Aorta (tissue), 5 donors: ENCODE data around the gene GPAM. TPM values are rescaled to one million over a fixed set of nuclear protein-coding genes. Genes with fewer than 3 reads are reported as not detected.

Source experiments
- ATAC-seq: fragments of 200-7000 bp; cut with Tn5 transposase; one replicate; pipeline ENCODE4 v1.9.1; 2022; ENCODE audit warnings: moderate library complexity; ENCODE audit not compliant: low FRiP score
- DNase-seq, 2 donors: peaks; one replicate each; pipeline ENCODE4 v3.0.0-alpha.2; 2020
- H3K27ac ChIP-seq, 2 donors: one replicate each; pipeline ENCODE4 v1.5.1; 2013; ENCODE audit warnings: low read length in 2 of 2, mild to moderate bottlenecking in 2 of 2, moderate library complexity in 2 of 2, control low read depth in 1 of 2, inconsistent platforms in 1 of 2, low read depth in 1 of 2
- H3K27me3 ChIP-seq, 2 donors: one replicate each; pipeline ENCODE4 v1.6.1; 2013; ENCODE audit warnings: control low read depth in 1 of 2, low read length in 1 of 2, mild to moderate bottlenecking in 1 of 2, moderate library complexity in 1 of 2; ENCODE audit not compliant: insufficient read depth in 2 of 2, control insufficient read depth in 1 of 2
- H3K36me3 ChIP-seq, 2 donors: one replicate each; pipeline ENCODE4 v1.6.1; 2013; ENCODE audit warnings: control low read depth in 1 of 2, low read length in 1 of 2, mild to moderate bottlenecking in 1 of 2; ENCODE audit not compliant: insufficient read depth in 2 of 2, control insufficient read depth in 1 of 2
- H3K4me1 ChIP-seq, 2 donors: one replicate each; pipeline ENCODE4 v1.6.1; 2013; ENCODE audit warnings: low read length in 2 of 2, control low read depth in 1 of 2, mild to moderate bottlenecking in 1 of 2, moderate library complexity in 1 of 2; ENCODE audit not compliant: insufficient read depth in 2 of 2, control insufficient read depth in 1 of 2
- H3K4me3 ChIP-seq, 2 donors: one replicate each; pipeline ENCODE4 v1.5.1; 2013; ENCODE audit warnings: low read length in 2 of 2, control low read depth in 1 of 2, mild to moderate bottlenecking in 1 of 2
- H3K9me3 ChIP-seq: one replicate; pipeline ENCODE4 v1.6.1; 2013; ENCODE audit warnings: mild to moderate bottlenecking, low read length; ENCODE audit not compliant: control insufficient read depth
- WGBS, 2 donors: extraction: QIAGEN DNeasy Blood & Tissue Kit; methylation state at CpG; one replicate each; pipeline ENCODE4 v1.1.7; 2013; 5-methylcytosine and 5-hydroxymethylcytosine counted together
- intact Hi-C, 2 donors: fragments of 100-400 bp; cut with DNase I; formaldehyde crosslinking; loops; one replicate each; pipeline versions ENCODE4 v1.14.2 to v1.15.0; 2022
- polyA plus RNA-seq, 2 donors: library from polyadenylated mRNA; stranded (reverse); fragments of 200-250 nt; gene quantifications; one replicate each; pipeline ENCODE4 v1.2.3, GENCODE V29; 2013
- total RNA-seq, 2 donors: library from RNA; stranded (reverse); fragmentation: NEBNext Ultra II Directional; extraction: Animal tissue kit (Norgen Biotek cat#: 25700); gene quantifications; one replicate each; pipeline ENCODE4 v1.2.1, GENCODE V29; 2021
- donor health status: healthy with polysubstance abuse.
- donor health status: Bipolar disorder and iron deficiency.
- donor health status: DM: no; HTN: no; CAD: no.
- donor health status: DM: no; HTN: no; CAD: no.
- donor health status: DM: yes; HTN: yes; CAD: no.

GPAM gene
- total and polyA plus RNA-seq, 4 donors = 2.6 to 13.7 (median 7.2) TPM

GRCh38 chr10:112227331-112227987 lies 43.9 kb upstream of the GPAM start:
- Histone ChIP-seq H3K4me3 (no peak overlapping the region), H3K4me1 (no peaks in the 10 kb centered on the region), H3K36me3 (no peaks in the 10 kb centered on the region), H3K27ac (no peak overlapping the region), H3K9me3 (no peaks in the 10 kb centered on the region), H3K27me3 (no peaks in the 10 kb centered on the region)
- intact Hi-C loops = no loop called here
- 85 to 88% methylated on average over 6 of the region's 6 CpGs for WGBS, 2 donors
- DNase-seq (no peak), ATAC-seq (no peak)

DNA sequence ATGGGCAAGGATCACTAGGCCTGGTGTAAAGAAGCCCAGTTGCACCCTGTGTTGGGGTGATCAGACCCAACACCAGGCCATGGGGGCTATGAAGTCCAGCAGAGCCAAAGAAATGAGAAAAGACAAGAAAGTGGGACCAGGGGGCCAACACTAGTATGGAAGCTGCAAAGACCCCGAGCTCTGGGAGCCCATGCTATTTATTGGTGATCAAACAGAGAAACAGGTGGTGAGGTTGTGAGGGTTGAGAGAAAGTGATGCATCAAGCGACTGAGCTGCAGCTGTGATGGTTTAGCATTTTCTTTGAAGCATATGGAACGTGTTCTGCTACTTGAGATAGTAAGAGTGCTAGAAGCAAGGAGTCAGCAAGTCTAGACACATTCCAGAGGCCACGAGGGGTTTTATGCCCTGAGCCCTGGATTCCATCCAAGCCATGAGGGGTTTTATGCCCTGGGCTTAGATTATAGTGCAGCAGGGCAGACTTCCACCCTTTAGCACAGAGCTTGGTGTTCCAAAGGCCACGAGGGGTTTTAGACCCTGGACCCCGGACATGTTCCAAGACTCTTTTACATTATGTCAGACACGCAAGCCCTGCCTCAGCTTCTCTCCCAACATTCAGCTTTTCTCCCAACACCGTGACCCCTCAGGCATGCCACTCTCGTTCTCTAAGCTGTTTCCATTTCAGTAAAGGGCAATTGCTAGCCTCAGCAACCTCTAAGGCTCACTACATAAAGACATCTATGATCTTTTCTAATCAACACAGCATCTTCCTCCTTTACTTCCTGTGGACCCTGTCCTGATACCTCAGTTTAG lies 43.1 kb upstream of the GPAM start:
- no peaks in the 10 kb centered on the region for H3K9me3 ChIP-seq
- 70 to 77% methylated on average over 9 of the region's 9 CpGs for WGBS, 2 donors
- DNase-seq (no peak), ATAC-seq (no peak)
- H3K4me1 ChIP-seq = no peaks in the 10 kb centered on the region
- no peak overlapping the region for H3K4me3 ChIP-seq
- intact Hi-C loops = no loop called here
- no peaks in the 10 kb centered on the region for H3K27me3 ChIP-seq
- H3K27ac ChIP-seq = no peak overlapping the region
- no peaks in the 10 kb centered on the region for H3K36me3 ChIP-seq

DNA sequence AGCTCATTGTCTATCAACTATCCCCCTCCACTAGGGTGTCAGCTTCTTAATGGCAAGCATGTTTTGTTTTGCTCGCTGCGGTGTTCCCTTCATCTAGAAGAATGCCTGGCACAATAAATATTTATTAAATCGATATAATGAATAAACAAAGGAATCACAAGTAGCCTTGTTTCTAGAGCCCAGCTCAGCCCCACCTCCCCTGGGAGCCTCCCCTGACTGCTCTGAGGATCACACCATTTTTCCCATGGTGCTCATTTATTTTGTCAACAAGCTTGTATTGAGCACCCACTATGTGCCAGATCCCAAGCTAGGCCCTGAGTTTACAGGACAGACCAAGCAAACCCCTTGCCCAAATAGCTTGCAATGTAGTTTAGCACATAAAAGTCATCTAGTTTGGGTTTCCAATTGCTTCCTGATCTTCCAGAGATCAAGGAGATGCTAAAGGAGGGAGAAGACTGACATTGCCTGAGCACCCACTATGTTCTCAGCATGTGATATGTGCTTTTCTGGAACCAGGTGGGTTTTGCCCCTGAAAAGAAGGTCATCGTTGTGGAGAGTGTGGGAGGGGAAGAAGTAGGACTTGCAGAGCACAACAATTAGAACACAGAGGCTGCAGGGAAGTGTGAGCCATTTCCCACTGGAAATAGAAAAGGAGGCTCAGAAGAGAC lies 42.3 kb upstream of the GPAM start:
- Histone ChIP-seq H3K4me1 (no peaks in the 10 kb centered on the region), H3K27me3 (no peaks in the 10 kb centered on the region), H3K36me3 (no peaks in the 10 kb centered on the region), H3K9me3 (no peaks in the 10 kb centered on the region), H3K27ac (no peak overlapping the region), H3K4me3 (no peak overlapping the region)
- intact Hi-C loops = no loop called here
- ATAC-seq (no peak), DNase-seq (no peak)
- 88 to 91% methylated on average over 4 of the region's 4 CpGs for WGBS, 2 donors

DNA sequence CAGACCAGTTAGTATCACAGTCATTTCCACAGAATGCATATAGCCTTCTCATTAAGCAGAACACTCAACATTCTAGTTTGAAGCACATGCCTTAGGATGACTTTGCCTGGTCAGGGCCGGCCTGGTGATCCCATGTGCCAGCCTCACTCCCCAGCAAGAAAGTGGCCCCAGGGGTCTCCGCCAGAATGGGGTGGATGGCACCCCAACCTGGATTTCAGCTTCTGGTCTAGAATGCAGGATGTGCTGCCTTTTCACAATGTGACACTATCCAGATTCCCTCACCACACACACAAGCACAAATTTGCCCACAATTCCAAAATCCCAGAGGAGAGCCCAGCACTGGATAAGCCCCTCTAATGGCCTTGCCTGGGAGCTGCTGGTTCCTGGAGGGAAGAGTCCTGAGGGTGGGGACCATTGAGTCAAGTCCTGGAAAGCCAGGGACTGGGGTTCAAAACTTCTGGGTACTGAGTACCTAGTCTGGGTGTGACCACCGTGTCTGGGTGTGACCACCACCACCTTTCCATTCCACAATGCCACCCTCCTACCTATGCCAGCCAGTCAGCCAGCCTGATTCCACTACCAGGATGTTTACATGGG lies 41.5 kb upstream of the GPAM start:
- WGBS, 2 donors = 95 to 96% methylated on average over 3 of the region's 3 CpGs
- intact Hi-C loops = no loop called here
- H3K4me3 ChIP-seq = no peak overlapping the region
- H3K27me3 ChIP-seq = no peaks in the 10 kb centered on the region
- no peak overlapping the region for H3K27ac ChIP-seq
- DNase-seq (no peak), ATAC-seq (no peak)
- H3K4me1 ChIP-seq = no peaks in the 10 kb centered on the region
- H3K9me3 ChIP-seq = no peaks in the 10 kb centered on the region
- H3K36me3 ChIP-seq = no peaks in the 10 kb centered on the region

- H3K4me1 ChIP-seq = no peaks in the 10 kb centered on the region
- no peak overlapping the region for H3K4me3 ChIP-seq
- 50 to 55% methylated on average over 2 of the region's 2 CpGs for WGBS, 2 donors
- intact Hi-C loops = no loop called here
- no peak for DNase-seq
- H3K9me3 ChIP-seq = no peaks in the 10 kb centered on the region
- no peaks in the 10 kb centered on the region for H3K36me3 ChIP-seq
- no peaks in the 10 kb centered on the region for H3K27me3 ChIP-seq
- no peak for ATAC-seq
- H3K27ac ChIP-seq = no peak overlapping the region
Measured at GRCh38 chr10:112223725-112224124, 40.2 kb upstream of the GPAM start.

DNA sequence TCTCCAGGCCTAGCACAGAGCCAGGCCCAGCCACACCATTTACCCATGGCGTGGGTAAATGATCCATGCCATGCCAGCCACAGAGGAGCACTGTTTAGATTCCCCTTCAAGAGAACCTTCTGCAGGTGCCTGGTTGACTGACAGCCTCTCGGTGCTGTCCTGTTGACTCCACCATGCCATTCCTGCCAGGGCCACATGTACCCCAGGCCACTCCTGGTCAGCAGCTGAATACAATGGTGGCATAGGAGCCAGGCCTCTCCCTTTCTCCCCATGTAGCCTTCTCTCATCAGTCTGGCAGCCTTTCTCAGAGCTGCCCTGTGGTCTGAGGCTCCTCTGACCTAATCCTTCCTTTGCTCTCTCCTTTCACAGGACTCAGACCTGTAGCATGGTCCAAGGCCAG lies 39.2 kb upstream of the GPAM start:
- H3K4me1 ChIP-seq = no peaks in the 10 kb centered on the region
- no peaks in the 10 kb centered on the region for H3K9me3 ChIP-seq
- no peak for DNase-seq
- ATAC-seq = no peak
- intact Hi-C loops = no loop called here
- H3K36me3 ChIP-seq = no peaks in the 10 kb centered on the region
- no peak overlapping the region for H3K4me3 ChIP-seq
- no peaks in the 10 kb centered on the region for H3K27me3 ChIP-seq
- H3K27ac ChIP-seq = no peak overlapping the region
- 94 to 96% methylated on average over 2 of the region's 2 CpGs for WGBS, 2 donors

- 84 to 85% methylated on average over 3 of the region's 3 CpGs for WGBS, 2 donors
- H3K27me3 ChIP-seq = no peaks in the 10 kb centered on the region
- no peaks in the 10 kb centered on the region for H3K9me3 ChIP-seq
- intact Hi-C loops = no loop called here
- no peaks in the 10 kb centered on the region for H3K4me1 ChIP-seq
- no peak overlapping the region for H3K4me3 ChIP-seq
- H3K36me3 ChIP-seq = no peaks in the 10 kb centered on the region
- ATAC-seq (no peak), DNase-seq (no peak)
- no peak overlapping the region for H3K27ac ChIP-seq
Measured at GRCh38 chr10:112221545-112221944, 38.0 kb upstream of the GPAM start.

DNA sequence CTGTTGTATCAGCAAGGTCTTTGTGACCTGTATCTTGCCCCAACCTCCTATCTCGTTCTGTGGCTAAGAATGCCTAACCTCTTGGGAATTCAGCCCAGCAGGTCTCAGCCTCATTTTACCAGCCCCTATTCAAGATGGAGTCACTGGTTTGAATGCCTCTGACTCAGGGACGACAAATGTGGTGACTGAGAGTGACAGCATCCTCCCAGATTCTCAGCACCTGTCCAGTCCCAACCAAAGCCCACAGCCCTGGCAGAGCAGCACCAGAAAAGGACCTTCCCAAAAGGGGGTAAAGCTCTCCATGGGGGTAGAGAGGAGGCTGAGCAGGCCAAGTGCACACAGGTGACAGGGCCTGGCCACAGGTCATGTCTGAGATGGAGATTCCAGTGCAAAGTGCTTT lies 35.4 kb upstream of the GPAM start:
- DNase-seq (no peak), ATAC-seq (no peak)
- no peaks in the 10 kb centered on the region for H3K4me1 ChIP-seq
- H3K4me3 ChIP-seq = no peak overlapping the region
- 68 to 76% methylated on average over 2 of the region's 2 CpGs for WGBS, 2 donors
- intact Hi-C loops = no loop called here
- H3K27me3 ChIP-seq = no peaks in the 10 kb centered on the region
- no peak overlapping the region for H3K27ac ChIP-seq
- H3K36me3 ChIP-seq = no peaks in the 10 kb centered on the region
- H3K9me3 ChIP-seq = no peaks in the 10 kb centered on the region
